Activated naive CD4-positive, alpha-beta T cell treated with anti-CD3 and anti-CD28 coated beads, Interleukin-2, amount 50 U/mL, for 72 hours (primary cell): ENCODE results near the gene CTTN. TPM values are rescaled to one million over a fixed set of nuclear protein-coding genes. Genes with fewer than 3 reads are reported as not detected.
A peak's percentile ranks its signal among the peaks of the same experiment; 100 is the strongest.
"Not testable (repeated sequence)": the region's sequence is repeated elsewhere in the genome, so short reads cannot be mapped to it uniquely, and the experiment has no call there.

Experiments used
- ATAC-seq, 2 donors: fragments of 150-1000 bp; cut with Tn5 transposase; 2 replicates each; pipeline ENCODE4 v1.10.0; 2021; ENCODE audit warnings: mild to moderate bottlenecking in 2 of 2, moderate library complexity in 2 of 2
- DNase-seq, 2 donors: peaks; one replicate each; pipeline ENCODE4 v3.0.0; 2021 to 2022; ENCODE audit warnings: low spot score in 2 of 2
- H3K27ac Mint-ChIP-seq, 2 donors: one replicate each; pipeline ENCODE4 v1.8.0; 2022; ENCODE audit warnings: mild to moderate bottlenecking in 2 of 2, mixed read lengths in 2 of 2
- H3K36me3 Mint-ChIP-seq, 2 donors: one replicate each; pipeline ENCODE4 v1.8.0; 2022; ENCODE audit warnings: mixed read lengths in 2 of 2
- H3K9me3 Mint-ChIP-seq, 2 donors: one replicate each; pipeline ENCODE4 v1.8.0; 2022; ENCODE audit warnings: mixed read lengths in 2 of 2
- total RNA-seq, 2 donors: library from RNA; stranded (reverse); gene quantifications; one replicate each; pipeline ENCODE4 v1.2.3, GENCODE V29; 2022

The CTTN gene
- total RNA-seq, 2 donors from 2014 or later = 9.7 to 45.1 TPM

GRCh38 chr11:70445091-70445490 lies 46.8 kb downstream of the CTTN start:
- H3K27ac Mint-ChIP-seq = no peak overlapping the region
- no peak for ATAC-seq

GRCh38 chr11:70445605-70446004 lies 47.3 kb downstream of the CTTN start:
- no peak for ATAC-seq
- H3K36me3 Mint-ChIP-seq = peaks cover 24% of the 10 kb centered on the region in 2 donors
- no peak for DNase-seq

More at GRCh38 chr11:70445091-70445490, 46.8 kb downstream of the CTTN start:
- Mint-ChIP-seq H3K9me3 (peaks cover 19 to 25% of the 10 kb centered on the region in 2 donors), H3K36me3 (peaks cover 19% of the 10 kb centered on the region in 2 donors)
- no peak for DNase-seq

GRCh38 chr11:70448983-70449567 lies 50.7 kb downstream of the CTTN start:
- Mint-ChIP-seq H3K9me3 (peaks cover 23 to 32% of the 10 kb centered on the region in 2 donors), H3K27ac (no peak overlapping the region), H3K36me3 (peaks cover 28 to 30% of the 10 kb centered on the region in 2 donors)
- DNase-seq (peak in 1 of 2 donors; percentile 15), ATAC-seq (no peak)

More at GRCh38 chr11:70445605-70446004, 47.3 kb downstream of the CTTN start:
- H3K27ac Mint-ChIP-seq = no peak overlapping the region
- H3K9me3 Mint-ChIP-seq = peaks cover 23 to 30% of the 10 kb centered on the region in 2 donors

GRCh38 chr11:70454197-70454767 lies 56.0 kb downstream of the CTTN start:
- DNase-seq (no peak), ATAC-seq (no peak)
- Mint-ChIP-seq H3K9me3 (peaks cover 12 to 16% of the 10 kb centered on the region in 2 donors), H3K36me3 (peaks cover 17 to 19% of the 10 kb centered on the region in 2 donors), H3K27ac (no peak overlapping the region)

GRCh38 chr11:70454811-70455210 lies 56.5 kb downstream of the CTTN start:
- DNase-seq, ATAC-seq, H3K27ac Mint-ChIP-seq: not testable (repeated sequence)
- Mint-ChIP-seq H3K9me3 (peaks cover 7 to 10% of the 10 kb centered on the region in 2 donors), H3K36me3 (peaks cover 12 to 14% of the 10 kb centered on the region in 2 donors)

- Mint-ChIP-seq H3K27ac (peak overlapping the region in 1 of 2 donors; percentile 82), H3K9me3 (peaks cover 2 to 5% of the 10 kb centered on the region in 2 donors), H3K36me3 (peaks cover 6 to 8% of the 10 kb centered on the region in 2 donors)
- ATAC-seq (no peak), DNase-seq (no peak)
These were observed 57.0 kb downstream of the CTTN start for GRCh38 chr11:70455354-70455753.

GRCh38 chr11:70456921-70457532 lies 58.7 kb downstream of the CTTN start:
- Mint-ChIP-seq H3K27ac (no peak overlapping the region), H3K9me3 (no peaks in the 10 kb centered on the region), H3K36me3 (no peaks in the 10 kb centered on the region)
- ATAC-seq (peak; percentile 18 to 66), DNase-seq (no peak)

GRCh38 chr11:70458736-70459135 lies 60.4 kb downstream of the CTTN start:
- DNase-seq (no peak), ATAC-seq (no peak)
- Mint-ChIP-seq H3K9me3 (no peaks in the 10 kb centered on the region), H3K36me3 (no peaks in the 10 kb centered on the region), H3K27ac (no peak overlapping the region)

- Mint-ChIP-seq H3K27ac (no peak overlapping the region), H3K9me3 (no peaks in the 10 kb centered on the region), H3K36me3 (no peaks in the 10 kb centered on the region)
- ATAC-seq = no peak
- DNase-seq = no peak
These were observed 61.8 kb downstream of the CTTN start for GRCh38 chr11:70460111-70460510.

- Mint-ChIP-seq H3K27ac (no peak overlapping the region), H3K36me3 (no peaks in the 10 kb centered on the region), H3K9me3 (no peaks in the 10 kb centered on the region)
- DNase-seq (no peak), ATAC-seq (no peak)
These were observed 62.6 kb downstream of the CTTN start for GRCh38 chr11:70460964-70461363.

GRCh38 chr11:70462818-70463477 lies 64.6 kb downstream of the CTTN start:
- Mint-ChIP-seq H3K27ac (no peak overlapping the region), H3K36me3 (no peaks in the 10 kb centered on the region), H3K9me3 (no peaks in the 10 kb centered on the region)
- no peak for ATAC-seq
- no peak for DNase-seq

- DNase-seq (no peak), ATAC-seq (no peak)
- Mint-ChIP-seq H3K36me3 (no peaks in the 10 kb centered on the region), H3K27ac (no peak overlapping the region), H3K9me3 (no peaks in the 10 kb centered on the region)
These were observed 65.3 kb downstream of the CTTN start for GRCh38 chr11:70463478-70464255.

- DNase-seq (no peak), ATAC-seq (no peak)
- Mint-ChIP-seq H3K36me3 (no peaks in the 10 kb centered on the region), H3K9me3 (no peaks in the 10 kb centered on the region), H3K27ac (no peak overlapping the region)
These were observed 66.4 kb downstream of the CTTN start for GRCh38 chr11:70464509-70465361.

GRCh38 chr11:70466154-70466553 lies 67.8 kb downstream of the CTTN start:
- DNase-seq (no peak), ATAC-seq (peak in 1 of 2 donors; percentile 46)
- no peak overlapping the region for H3K27ac Mint-ChIP-seq
- no peaks in the 10 kb centered on the region for H3K36me3 Mint-ChIP-seq
- H3K9me3 Mint-ChIP-seq = no peaks in the 10 kb centered on the region

- no peak for ATAC-seq
- H3K36me3 Mint-ChIP-seq = no peaks in the 10 kb centered on the region
These were observed 68.3 kb downstream of the CTTN start for GRCh38 chr11:70466596-70466995.

More at GRCh38 chr11:70466596-70466995, 68.3 kb downstream of the CTTN start:
- DNase-seq = no peak
- no peaks in the 10 kb centered on the region for H3K9me3 Mint-ChIP-seq
- H3K27ac Mint-ChIP-seq = no peak overlapping the region
